ENCODE measurements around the gene TSPYL1.
A peak's percentile ranks its signal among the peaks of the same experiment; 100 is the strongest.
"Not testable (repeated sequence)": the region's sequence is repeated elsewhere in the genome, so short reads cannot be mapped to it uniquely, and the experiment has no call there.

TSPYL1 gene

GRCh38 chr6:116289876-116290275, 10.1 kb upstream of the TSPYL1 start:
- Histone ChIP-seq H2AFZ (ENCODE audit: low read depth, low read length) (no peak overlapping the region), H3K9me3 (ENCODE audit: low read length) (no peaks in the 10 kb centered on the region), H3K27me3 (ENCODE audit: insufficient read depth, low read length) (no peaks in the 10 kb centered on the region), H3K4me1 (ENCODE audit: insufficient read depth, low read length) (no peaks in the 10 kb centered on the region), H3K36me3 (ENCODE audit: insufficient read depth, low read length) (no peaks in the 10 kb centered on the region), H3K4me3 (ENCODE audit: low read length) (no peak overlapping the region)

GRCh38 chr6:116287689-116288282, 8.1 kb upstream of the TSPYL1 start:
- H3K4me1 ChIP-seq (ENCODE audit: insufficient read depth, low read length) = no peaks in the 10 kb centered on the region
- H2AFZ ChIP-seq (ENCODE audit: low read depth, low read length) = no peak overlapping the region
- H3K4me3 ChIP-seq (ENCODE audit: low read length) = no peak overlapping the region

GRCh38 chr6:116286773-116287358, 7.1 kb upstream of the TSPYL1 start:
- Histone ChIP-seq H3K27me3 (ENCODE audit: insufficient read depth, low read length) (no peaks in the 10 kb centered on the region), H3K9me3 (ENCODE audit: low read length) (no peaks in the 10 kb centered on the region), H3K4me1 (ENCODE audit: insufficient read depth, low read length) (no peaks in the 10 kb centered on the region), H3K36me3 (ENCODE audit: insufficient read depth, low read length) (no peaks in the 10 kb centered on the region), H2AFZ (ENCODE audit: low read depth, low read length) (no peak overlapping the region), H3K4me3 (ENCODE audit: low read length) (no peak overlapping the region)

More at GRCh38 chr6:116287689-116288282, 8.1 kb upstream of the TSPYL1 start:
- H3K27me3 ChIP-seq (ENCODE audit: insufficient read depth, low read length) = no peaks in the 10 kb centered on the region
- no peaks in the 10 kb centered on the region for H3K9me3 ChIP-seq (ENCODE audit: low read length)
- H3K36me3 ChIP-seq (ENCODE audit: insufficient read depth, low read length) = no peaks in the 10 kb centered on the region

- not testable (repeated sequence) for H2AFZ ChIP-seq (ENCODE audit: low read depth, low read length); H3K4me3 ChIP-seq (ENCODE audit: low read length); H3K9me3 ChIP-seq (ENCODE audit: low read length); H3K27me3 ChIP-seq (ENCODE audit: insufficient read depth, low read length); H3K4me1 ChIP-seq (ENCODE audit: insufficient read depth, low read length); H3K36me3 ChIP-seq (ENCODE audit: insufficient read depth, low read length)
These were observed 5.3 kb upstream of the TSPYL1 start for GRCh38 chr6:116284984-116285383.

- H3K4me1 ChIP-seq (ENCODE audit: insufficient read depth, low read length) = peaks cover 16% of the 10 kb centered on the region
These were observed 3.5 kb upstream of the TSPYL1 start for GRCh38 chr6:116283191-116283590.

GRCh38 chr6:116282698-116283097, 3.0 kb upstream of the TSPYL1 start:
- H3K36me3 ChIP-seq (ENCODE audit: insufficient read depth, low read length) = peaks cover 10% of the 10 kb centered on the region
- peaks cover 3% of the 10 kb centered on the region for H3K9me3 ChIP-seq (ENCODE audit: low read length)
- H3K4me3 ChIP-seq (ENCODE audit: low read length) = no peak overlapping the region
- H2AFZ ChIP-seq (ENCODE audit: low read depth, low read length) = no peak overlapping the region
- peaks cover 21% of the 10 kb centered on the region for H3K4me1 ChIP-seq (ENCODE audit: insufficient read depth, low read length)
- H3K27me3 ChIP-seq (ENCODE audit: insufficient read depth, low read length) = no peaks in the 10 kb centered on the region

More at GRCh38 chr6:116283191-116283590, 3.5 kb upstream of the TSPYL1 start:
- Histone ChIP-seq H3K36me3 (ENCODE audit: insufficient read depth, low read length) (peaks cover 5% of the 10 kb centered on the region), H3K4me3 (ENCODE audit: low read length) (no peak overlapping the region), H3K9me3 (ENCODE audit: low read length) (no peaks in the 10 kb centered on the region), H3K27me3 (ENCODE audit: insufficient read depth, low read length) (no peaks in the 10 kb centered on the region), H2AFZ (ENCODE audit: low read depth, low read length) (no peak overlapping the region)

GRCh38 chr6:116280933-116281316, 1.2 kb upstream of the TSPYL1 start:
- no peaks in the 10 kb centered on the region for H3K27me3 ChIP-seq (ENCODE audit: insufficient read depth, low read length)
- peak overlapping the region; percentile 87 for H3K4me3 ChIP-seq (ENCODE audit: low read length)

GRCh38 chr6:116280161-116280932, 617 bp upstream of the TSPYL1 start:
- H2AFZ ChIP-seq (ENCODE audit: low read depth, low read length) = peak overlapping the region; percentile 93
- peaks cover 3% of the 10 kb centered on the region for H3K9me3 ChIP-seq (ENCODE audit: low read length)
- peak overlapping the region; percentile 87 for H3K4me3 ChIP-seq (ENCODE audit: low read length)
- peaks cover 14% of the 10 kb centered on the region for H3K36me3 ChIP-seq (ENCODE audit: insufficient read depth, low read length)
- H3K4me1 ChIP-seq (ENCODE audit: insufficient read depth, low read length) = peaks cover 35% of the 10 kb centered on the region
- no peaks in the 10 kb centered on the region for H3K27me3 ChIP-seq (ENCODE audit: insufficient read depth, low read length)

More at GRCh38 chr6:116280933-116281316, 1.2 kb upstream of the TSPYL1 start:
- peaks cover 34% of the 10 kb centered on the region for H3K4me1 ChIP-seq (ENCODE audit: insufficient read depth, low read length)
- H3K9me3 ChIP-seq (ENCODE audit: low read length) = peaks cover 3% of the 10 kb centered on the region
- peak overlapping the region; percentile 93 for H2AFZ ChIP-seq (ENCODE audit: low read depth, low read length)
- peaks cover 14% of the 10 kb centered on the region for H3K36me3 ChIP-seq (ENCODE audit: insufficient read depth, low read length)

- Histone ChIP-seq H3K9me3 (ENCODE audit: low read length) (peaks cover 3% of the 10 kb centered on the region), H3K4me1 (ENCODE audit: insufficient read depth, low read length) (peaks cover 35% of the 10 kb centered on the region), H2AFZ (ENCODE audit: low read depth, low read length) (no peak overlapping the region), H3K36me3 (ENCODE audit: insufficient read depth, low read length) (peaks cover 18% of the 10 kb centered on the region), H3K27me3 (ENCODE audit: insufficient read depth, low read length) (no peaks in the 10 kb centered on the region), H3K4me3 (ENCODE audit: low read length) (peak overlapping the region; percentile 87)
These were observed 887 bp downstream of the TSPYL1 start for GRCh38 chr6:116278854-116279231.

- H2AFZ ChIP-seq (ENCODE audit: low read depth, low read length) = no peak overlapping the region
- H3K9me3 ChIP-seq (ENCODE audit: low read length) = peaks cover 3% of the 10 kb centered on the region
- peaks cover 18% of the 10 kb centered on the region for H3K36me3 ChIP-seq (ENCODE audit: insufficient read depth, low read length)
- peak overlapping the region; percentile 87 for H3K4me3 ChIP-seq (ENCODE audit: low read length)
- no peaks in the 10 kb centered on the region for H3K27me3 ChIP-seq (ENCODE audit: insufficient read depth, low read length)
- peaks cover 35% of the 10 kb centered on the region for H3K4me1 ChIP-seq (ENCODE audit: insufficient read depth, low read length)
These were observed 1.3 kb downstream of the TSPYL1 start for GRCh38 chr6:116278481-116278829.

GRCh38 chr6:116277124-116277523, 2.6 kb downstream of the TSPYL1 start:
- H3K36me3 ChIP-seq (ENCODE audit: insufficient read depth, low read length) = peaks cover 21% of the 10 kb centered on the region
- no peak overlapping the region for H2AFZ ChIP-seq (ENCODE audit: low read depth, low read length)
- H3K9me3 ChIP-seq (ENCODE audit: low read length) = peaks cover 3% of the 10 kb centered on the region
- no peaks in the 10 kb centered on the region for H3K27me3 ChIP-seq (ENCODE audit: insufficient read depth, low read length)
- H3K4me1 ChIP-seq (ENCODE audit: insufficient read depth, low read length) = peaks cover 35% of the 10 kb centered on the region
- peak overlapping the region; percentile 87 for H3K4me3 ChIP-seq (ENCODE audit: low read length)

GRCh38 chr6:116271149-116271708, 8.5 kb downstream of the TSPYL1 start:
- Histone ChIP-seq H3K4me1 (ENCODE audit: insufficient read depth, low read length) (peaks cover 9% of the 10 kb centered on the region), H3K27me3 (ENCODE audit: insufficient read depth, low read length) (no peaks in the 10 kb centered on the region)

GRCh38 chr6:116268589-116269293, 11.0 kb downstream of the TSPYL1 start:
- H3K4me3 ChIP-seq (ENCODE audit: low read length) = no peak overlapping the region
- no peak overlapping the region for H2AFZ ChIP-seq (ENCODE audit: low read depth, low read length)
- peaks cover 6% of the 10 kb centered on the region for H3K4me1 ChIP-seq (ENCODE audit: insufficient read depth, low read length)
- peaks cover 4% of the 10 kb centered on the region for H3K9me3 ChIP-seq (ENCODE audit: low read length)
- H3K36me3 ChIP-seq (ENCODE audit: insufficient read depth, low read length) = peaks cover 6% of the 10 kb centered on the region
- H3K27me3 ChIP-seq (ENCODE audit: insufficient read depth, low read length) = no peaks in the 10 kb centered on the region

More at GRCh38 chr6:116271149-116271708, 8.5 kb downstream of the TSPYL1 start:
- peaks cover 10% of the 10 kb centered on the region for H3K36me3 ChIP-seq (ENCODE audit: insufficient read depth, low read length)
- no peaks in the 10 kb centered on the region for H3K9me3 ChIP-seq (ENCODE audit: low read length)
- H2AFZ ChIP-seq (ENCODE audit: low read depth, low read length) = no peak overlapping the region
- H3K4me3 ChIP-seq (ENCODE audit: low read length) = no peak overlapping the region

All from neuron (in vitro differentiated cells).